ENCODE data around the gene IFNA6.
"Not testable (repeated sequence)": the region's sequence is repeated elsewhere in the genome, so short reads cannot be mapped to it uniquely, and the experiment has no call there.

Gene IFNA6

DNA sequence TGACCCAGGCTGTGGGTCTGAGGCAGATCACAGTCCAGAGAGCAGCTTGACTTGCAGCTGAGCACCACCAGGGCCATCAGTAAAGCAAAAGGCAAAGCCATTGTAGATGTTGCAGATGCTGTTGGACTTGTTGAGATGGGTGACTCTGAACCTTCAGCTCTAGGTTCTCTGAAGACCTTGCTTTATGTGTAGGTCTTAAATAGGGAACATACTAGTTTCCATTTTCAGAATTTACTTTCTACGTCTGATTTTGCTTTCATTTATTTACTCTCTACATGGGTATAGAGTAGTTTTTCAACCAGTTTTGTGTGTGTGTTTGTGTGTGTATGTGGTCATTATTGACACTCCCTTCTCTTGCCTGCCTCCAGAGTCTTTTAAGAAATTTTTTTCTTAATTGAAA lies at the start of gene IFNA6:
IFNA6 (minus strand) TSS at position 101 of the 400 bp plus-strand sequence; CDS start at position 101, 0 bp downstream.
- no peak for DNase-seq

DNA sequence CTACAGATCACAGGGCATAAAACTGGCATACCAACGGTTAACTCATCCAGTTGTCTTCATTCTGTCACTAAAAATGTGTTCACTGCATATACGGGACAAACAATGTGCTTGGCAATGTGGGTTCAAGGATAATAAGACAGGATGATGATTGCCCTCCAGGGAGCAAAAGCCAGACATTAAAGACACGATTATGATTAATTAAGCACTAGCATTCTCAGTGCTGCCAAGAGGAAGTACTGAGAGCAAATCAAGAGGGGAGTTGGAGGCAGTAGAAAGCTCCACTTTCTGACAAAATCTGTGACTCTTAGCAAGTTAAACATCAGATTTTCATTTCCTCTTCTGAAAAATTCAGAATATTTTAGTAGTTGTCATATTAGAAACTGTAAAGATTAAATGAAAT lies 49.3 kb upstream of the IFNA6 start:
- DNase-seq: no peak

DNA sequence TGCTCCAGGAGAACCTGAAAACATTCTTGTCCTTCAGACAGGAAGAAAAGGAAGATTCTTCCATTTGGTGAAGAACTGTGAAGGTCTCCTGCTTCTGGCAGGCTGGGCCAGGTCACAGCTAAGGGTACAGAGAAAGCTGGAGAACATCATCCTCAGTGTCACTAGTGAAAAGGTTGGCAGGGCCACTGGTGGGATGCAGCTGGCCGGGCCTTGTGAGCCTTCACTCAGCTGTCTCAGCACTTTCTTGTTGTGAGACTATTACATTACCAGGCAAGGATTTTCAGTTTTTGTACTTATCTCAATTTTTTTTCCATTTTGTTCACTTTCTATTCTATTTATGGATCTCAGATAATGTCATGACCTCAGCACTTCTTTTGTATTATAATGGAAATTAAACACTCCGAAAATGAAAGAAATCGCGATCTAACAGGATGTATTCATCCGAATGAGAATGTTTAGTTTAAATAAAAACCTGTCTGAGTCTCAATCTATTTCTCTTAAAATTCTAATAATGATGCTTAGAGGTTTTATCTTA lies 48.3 kb upstream of the IFNA6 start:
- DNase-seq: no peak

DNA sequence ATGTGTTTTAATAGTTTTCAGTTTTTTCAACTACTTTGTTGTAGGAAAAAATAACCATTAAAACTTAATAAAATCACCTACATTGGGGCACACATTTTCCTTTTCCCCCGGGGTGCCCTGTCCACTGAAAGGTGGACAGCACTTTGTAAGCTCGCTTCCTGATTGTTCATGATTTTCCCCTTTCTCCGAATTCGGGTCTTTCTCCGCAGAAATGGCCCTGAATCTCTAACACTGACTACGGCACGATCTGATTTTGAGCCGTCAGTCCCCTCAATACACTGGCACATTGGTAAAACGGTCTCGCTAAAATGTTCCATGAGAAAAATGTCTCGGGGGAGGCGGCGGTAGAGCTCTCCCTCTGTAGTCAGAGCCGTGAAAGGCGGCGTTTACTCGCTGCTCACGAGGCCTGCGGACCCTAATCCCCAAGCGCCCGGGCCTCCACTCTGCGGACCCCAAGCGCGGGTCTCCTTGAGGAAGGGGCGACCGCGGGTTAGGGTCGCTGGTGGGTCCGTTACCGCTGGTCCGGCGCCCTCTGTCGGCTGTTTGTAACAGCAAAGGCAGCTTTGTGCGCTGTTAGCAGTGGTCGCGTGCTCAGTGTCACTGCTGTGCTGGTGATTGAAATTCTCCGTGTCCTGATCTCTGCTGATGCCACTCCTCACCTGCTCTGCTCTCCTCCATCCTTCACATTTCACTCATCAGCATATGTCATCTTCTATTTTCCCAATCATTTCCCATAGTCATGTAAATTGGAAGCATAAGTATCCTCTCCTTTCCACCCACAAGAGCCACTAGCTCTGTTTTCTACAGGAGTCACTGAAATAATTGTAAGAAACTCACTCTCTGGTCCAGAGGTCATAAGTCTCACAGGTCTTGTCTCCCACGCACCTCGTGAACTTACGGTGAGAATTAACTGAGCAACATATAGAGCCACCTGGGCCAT lies 45.4 kb upstream of the IFNA6 start:
- DNase-seq: peak in 48 of 56 donors; percentile 11 to 81 (median 44)

DNA sequence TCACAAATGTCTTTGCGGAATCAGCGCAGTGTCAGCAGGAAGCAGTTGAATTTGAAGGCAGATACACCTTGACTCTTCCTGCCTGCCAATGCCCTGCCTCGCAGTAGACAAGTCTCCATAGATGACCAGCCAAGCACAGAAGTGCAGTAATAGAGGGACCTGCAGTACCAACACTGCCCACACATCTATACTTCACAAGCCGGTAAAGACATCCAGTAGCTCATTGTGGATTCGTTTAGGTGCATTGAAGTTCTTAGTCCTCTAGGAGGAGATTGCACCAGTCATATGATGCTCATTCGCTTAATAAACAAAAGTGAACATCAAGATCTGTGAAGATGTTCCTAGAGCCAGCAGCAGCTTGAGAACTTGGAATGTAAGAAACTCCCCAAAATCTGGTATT lies 41.6 kb upstream of the IFNA6 start:
- no peak for DNase-seq

DNA sequence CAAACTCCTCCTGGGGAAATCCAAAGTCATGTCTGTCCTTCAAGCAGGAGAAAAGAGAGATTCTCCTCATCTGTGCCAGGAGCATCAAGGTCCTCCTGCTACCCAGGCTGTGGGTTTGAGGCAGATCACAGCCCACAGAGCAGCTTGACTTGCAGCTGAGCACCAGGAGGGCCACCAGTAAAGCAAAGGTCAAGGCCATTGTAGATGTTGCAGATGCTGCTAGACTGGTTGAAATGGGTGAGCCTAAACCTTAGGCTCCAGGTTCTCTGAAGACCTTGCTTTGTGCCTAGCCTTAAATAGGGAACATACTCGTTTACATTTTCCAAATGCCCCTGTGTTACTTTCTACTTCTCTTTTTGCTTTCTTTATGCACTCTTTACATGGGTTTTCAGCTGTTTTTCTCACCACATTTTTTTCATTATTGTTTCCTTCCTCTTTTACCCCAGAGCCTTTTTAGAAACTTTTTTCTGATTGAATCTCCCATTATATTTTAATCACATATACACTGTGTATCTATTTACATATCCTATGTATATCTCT lies 34.5 kb upstream of the IFNA6 start, which contains the start of gene IFNA2:
IFNA2 (minus strand) TSS at position 268 of the 540 bp plus-strand sequence; CDS start at position 199, 69 bp downstream.
- no peak for DNase-seq

DNA sequence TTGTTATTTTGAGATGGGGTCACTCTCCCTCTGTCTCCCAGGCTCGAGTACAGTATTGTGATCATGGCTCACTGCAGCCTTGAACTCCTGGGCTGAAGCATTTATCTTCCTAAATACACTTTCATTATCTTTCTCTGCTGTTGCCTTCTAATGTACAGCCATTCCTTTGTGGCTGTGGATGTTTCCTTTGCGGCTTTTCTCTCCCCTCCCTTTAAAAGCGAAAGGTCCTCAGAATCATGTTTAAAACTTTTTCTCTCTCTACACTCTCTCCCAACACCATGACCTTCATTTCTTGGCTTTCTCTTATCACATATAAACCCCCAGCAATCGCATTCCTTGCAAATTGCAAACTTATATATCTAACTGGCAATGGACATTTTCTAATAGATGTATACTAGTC lies 32.9 kb upstream of the IFNA6 start:
- DNase-seq: no peak

DNA sequence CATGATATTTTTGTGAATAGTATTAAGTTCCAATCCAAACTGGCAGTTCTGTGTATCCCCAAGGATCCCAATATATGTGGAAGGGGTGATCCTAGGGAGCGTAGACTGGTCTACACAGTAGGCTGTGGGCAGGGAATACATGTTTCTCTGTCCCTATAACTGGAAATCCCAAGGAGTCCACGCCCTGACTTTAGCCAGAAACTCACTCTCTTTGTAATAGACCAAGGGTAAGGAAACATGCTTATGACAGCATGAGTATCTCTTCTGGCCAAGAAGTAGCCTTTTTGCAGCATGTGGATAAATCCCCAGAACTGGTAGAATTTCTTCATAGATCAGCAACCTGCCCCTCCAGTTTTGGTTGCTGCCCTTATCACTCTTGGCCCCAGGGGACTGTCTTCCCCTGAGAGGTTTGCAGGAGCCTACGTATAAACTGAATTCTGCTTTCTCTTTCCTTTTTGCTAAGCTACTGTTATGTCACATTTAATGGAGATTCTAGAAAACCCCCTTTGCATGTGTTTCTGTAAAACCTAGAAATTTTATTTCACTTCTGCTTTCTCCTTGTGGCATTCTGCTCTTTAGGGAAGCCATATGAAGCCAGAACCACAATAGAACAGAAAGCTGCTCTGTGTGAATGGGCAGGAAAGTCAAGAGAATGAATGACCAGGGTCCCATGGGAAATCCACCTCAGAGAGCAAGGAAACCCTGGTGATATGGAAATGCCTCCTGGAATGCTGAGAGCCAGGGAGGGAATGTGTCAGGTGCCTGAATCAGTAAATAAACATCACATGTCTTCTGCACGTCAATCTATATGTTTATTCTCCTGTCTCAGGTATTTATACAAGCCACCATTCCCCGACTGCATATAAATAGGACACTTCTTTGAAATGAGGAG lies 31.0 kb upstream of the IFNA6 start:
- DNase-seq: no peak

DNA sequence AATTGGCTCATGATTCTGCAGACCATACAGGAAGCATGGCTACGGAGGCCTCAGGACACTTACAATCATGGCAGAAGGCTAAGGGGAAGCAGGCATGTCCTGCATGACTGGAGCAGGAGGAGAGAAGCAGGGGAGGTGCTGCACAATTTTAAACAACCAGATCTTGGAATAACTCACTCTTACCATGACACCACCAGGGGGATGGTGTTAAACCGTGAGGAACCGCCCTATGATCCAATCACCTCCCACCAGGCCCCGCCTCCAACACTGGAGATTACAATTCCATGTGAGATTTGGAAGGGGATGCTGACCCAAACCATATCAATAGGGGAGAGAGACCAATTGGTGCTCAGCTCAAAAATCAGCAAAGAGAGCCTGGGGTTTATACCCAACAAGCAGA lies 20.8 kb upstream of the IFNA6 start:
- DNase-seq: not testable (repeated sequence)

DNA sequence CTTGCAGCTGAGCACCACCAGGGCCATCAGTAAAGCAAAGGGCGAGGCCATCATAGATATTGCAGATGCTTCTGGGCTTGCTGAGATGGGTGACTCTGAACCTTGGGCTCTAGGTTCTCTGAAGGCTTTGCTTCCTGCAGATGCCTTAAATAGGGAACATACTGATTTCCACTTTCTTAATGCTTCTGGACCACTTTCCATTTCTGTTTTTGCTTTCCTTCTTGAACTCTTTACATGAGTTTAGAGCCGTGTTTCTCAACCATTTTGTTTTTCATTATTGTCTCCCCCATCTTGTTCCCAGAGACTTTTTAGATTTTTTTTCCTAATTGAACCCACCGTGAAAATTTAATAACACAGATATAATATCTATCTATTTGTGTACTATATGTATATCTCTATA lies 17.3 kb upstream of the IFNA6 start, which contains the start of gene IFNA13:
IFNA13 (minus strand) TSS at position 101 of the 400 bp plus-strand sequence; CDS start at position 54, 47 bp downstream.
- DNase-seq: no peak

DNA sequence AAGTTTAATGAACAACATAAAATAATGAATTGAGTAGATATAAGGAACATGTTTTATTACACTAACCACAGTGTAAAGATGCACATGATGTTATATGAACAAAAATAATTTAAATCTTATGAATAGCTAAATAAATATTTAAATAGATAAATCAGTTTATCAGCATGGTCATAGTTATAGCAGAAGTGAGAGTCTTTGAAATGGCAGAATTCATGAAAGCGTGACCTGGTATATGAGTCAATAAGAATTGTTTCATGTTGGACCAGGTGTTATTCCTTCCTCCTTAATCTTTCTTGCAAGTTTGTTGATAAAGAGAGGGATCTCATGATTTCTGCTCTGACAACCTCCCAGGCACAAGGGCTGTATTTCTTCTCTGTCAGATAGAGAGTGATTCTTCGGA lies 16.5 kb upstream of the IFNA6 start:
- DNase-seq: not testable (repeated sequence)

DNA sequence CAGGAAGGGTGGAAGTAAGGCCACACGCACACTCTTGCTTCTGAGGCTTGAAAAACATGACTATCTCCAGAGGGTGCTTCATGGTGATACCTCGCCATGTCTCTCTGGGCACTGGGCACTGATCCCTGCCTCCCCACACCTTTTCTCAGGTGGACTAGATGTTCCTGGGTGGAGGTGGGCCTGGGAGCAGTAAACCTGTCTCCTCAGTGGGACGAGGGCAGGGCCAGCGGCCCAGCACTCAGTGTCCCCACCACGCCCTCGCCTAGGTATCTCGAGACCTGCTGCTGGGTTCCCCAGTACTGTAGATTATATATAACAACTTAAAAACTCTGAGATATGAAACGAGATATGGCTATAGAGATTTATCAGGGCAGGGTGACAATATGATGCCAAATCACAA lies 11.6 kb upstream of the IFNA6 start:
- DNase-seq: no peak

DNA sequence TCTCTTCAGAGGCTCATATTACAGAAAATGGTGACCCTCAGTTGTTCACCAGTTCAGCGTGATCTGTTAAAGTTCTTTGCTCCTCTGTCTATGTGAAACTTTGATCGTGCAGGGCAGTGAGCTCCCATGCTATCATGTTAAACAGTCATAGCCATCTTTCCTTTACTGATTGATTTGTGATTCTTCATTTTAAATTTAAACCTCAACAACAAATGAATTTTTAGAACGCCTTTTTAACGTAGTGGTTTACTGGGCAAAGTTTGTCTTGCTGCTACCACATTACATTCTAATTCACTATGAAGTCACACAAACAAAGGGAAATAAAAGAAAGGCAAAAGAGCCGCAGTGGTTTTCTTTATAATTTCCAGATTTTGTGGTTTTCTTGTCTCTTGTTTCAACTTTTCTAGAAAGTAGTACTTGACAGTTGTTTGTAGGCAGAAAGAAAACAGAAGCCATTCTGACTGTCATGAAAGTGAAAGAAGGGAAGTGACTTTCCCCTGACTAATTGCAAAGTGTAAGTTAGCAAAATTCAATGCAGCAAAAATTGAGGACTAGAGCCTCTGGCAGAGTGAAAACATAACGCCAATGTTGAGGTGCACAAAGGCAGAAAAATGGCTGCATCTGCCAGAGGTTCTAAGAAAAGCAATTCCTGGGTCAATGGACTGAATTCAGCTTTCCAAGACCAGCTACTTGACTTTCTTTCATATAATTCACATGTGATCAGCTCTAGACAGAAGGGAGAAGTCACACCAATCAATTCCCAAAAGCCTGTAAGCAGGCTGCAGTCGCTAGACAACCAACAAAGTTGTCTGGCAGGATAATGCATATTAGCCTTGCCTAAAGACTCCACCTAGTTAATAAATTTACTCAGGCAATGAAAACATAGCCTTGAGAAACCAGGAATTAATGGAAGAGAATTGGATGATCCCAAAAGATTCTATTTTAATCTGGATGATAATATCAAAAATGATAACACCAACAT lies 7.1 kb upstream of the IFNA6 start:
- DNase-seq: no peak

DNA sequence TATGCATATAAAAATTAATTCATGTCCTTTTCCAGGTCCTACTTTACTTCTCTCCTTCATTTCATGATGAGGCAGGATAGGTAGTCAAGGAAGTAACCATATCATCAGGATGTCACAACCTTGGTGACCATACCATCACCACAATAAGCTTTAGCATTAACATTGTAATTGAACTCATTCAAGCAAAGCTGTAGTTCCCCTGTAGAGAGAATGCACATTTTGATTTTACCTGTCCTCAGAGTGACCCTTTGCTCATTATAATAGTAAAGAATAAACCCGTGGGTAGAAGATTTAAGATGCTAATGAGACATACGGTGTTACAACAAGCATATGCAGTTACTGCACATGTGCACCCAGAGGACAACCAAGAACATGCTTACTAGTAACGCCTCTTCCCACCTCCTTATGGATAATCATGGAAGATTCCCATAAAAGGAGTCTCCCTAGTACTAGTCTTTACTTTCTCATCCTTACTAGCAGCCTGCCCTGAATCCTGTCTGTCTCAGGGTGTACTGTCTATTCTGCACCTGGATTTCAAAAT lies 2.2 kb downstream of the IFNA6 start:
- no peak for DNase-seq

DNA sequence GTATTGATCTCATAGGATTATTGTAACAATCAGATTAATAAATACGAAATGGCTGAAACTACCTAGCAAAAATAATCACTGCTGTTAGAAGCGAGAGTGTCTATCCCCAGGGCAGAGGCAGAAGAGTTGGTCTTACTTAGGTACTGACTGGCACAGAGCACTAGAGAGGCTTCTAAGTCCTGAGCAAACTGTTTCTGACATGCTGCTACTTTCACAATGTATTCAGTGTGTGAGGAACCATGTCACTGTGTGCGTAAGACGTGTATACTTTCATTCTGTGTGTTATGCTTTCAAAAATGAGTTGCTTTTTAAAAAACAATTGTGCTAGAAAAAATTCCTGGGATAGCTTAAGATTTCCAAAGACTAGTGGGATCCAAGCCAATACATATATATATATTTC lies 10.0 kb downstream of the IFNA6 start:
- no peak for DNase-seq

DNA sequence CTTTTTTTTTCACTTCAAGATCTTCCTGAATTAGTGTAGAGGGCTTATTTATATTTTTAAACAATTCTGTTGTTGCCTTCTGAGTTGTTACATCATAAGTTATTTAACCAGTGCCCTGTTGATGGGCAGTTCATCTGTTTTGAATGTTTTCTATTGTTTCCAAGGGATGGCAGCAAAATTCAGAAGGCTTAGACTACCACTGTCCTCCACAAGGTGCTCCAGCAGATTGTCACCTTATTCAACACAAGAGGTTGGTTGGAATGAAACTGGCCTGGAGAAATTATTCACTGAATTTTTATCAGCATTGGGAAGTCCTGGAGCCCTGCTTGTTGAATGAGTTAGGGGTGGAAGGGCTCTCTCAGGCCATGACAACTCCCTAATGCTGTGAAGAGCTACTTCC lies 14.2 kb downstream of the IFNA6 start:
- no peak for DNase-seq

DNA sequence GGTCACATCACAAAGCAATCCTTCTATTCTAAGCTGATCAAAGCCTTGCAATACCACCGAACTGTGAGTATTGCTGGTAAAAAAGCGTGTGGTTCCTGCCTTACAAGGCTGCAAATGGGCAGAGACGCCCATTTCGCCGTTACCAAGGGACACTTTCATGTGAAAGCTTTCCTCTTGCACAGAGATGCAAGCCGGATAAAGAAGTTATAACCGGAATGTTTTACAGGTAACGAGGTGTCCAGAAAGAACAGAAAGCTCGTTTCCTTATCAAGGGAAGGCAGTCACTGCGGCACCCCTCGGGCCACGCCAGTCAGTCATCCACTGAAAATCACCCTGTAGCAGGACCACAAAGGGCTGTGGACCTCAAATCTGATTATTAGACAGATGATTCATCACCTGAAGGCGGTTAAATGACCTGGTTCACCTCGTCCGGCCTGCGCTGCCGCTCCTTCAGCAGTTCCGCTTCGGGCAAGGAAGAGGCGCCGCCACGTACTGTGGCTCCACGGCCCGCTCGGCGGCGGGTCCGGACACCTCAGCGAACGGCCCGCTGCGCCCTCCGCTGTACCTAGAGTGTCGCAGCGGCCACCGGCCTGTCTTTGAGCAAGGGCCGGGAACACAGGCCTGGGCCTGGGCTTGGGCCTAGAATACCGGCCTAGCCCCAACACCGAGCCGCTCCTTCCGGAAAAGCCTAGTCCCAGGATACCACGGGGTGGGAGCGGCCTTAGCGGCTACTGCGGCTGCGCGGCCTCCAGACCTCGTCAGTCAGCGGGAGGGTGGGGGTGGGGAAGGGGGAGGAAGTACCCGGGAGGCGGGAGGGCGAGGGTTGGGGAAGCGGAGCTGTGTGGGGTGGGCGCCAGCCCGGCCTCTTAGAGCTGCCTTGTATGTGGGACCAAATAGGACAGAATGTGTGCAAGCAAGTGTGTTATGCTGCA lies 15.7 kb downstream of the IFNA6 start, which contains the start of gene KLHL9:
KLHL9 (minus strand) TSS at position 704 of the 932 bp plus-strand sequence; CDS start at position 159, 545 bp downstream.
- DNase-seq: peak in 55 of 56 donors; percentile 56 to 96 (median 90)

DNA sequence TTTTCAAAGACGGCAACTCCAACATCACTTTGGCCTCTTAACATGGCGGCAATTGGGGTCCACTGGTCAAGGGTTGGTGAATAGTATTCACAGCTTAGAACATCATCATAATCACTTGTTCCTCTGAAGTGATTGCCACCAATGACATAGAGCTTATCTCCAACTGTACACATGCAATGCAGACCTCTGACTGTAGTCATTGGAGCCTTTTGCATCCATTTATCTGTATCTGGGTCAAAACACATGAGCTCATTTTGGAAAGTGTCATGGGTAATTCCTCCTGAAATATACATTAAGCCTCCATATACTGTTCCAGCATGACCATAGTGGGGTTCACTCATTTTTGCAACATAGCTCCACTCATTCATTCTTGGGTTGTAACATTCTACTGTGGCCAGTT lies 17.5 kb downstream of the IFNA6 start:
- DNase-seq: no peak

Measured in nucleus accumbens (tissue), 56 donors.